Measurements from ENCODE around the gene MAEA.

Gene MAEA

DNA sequence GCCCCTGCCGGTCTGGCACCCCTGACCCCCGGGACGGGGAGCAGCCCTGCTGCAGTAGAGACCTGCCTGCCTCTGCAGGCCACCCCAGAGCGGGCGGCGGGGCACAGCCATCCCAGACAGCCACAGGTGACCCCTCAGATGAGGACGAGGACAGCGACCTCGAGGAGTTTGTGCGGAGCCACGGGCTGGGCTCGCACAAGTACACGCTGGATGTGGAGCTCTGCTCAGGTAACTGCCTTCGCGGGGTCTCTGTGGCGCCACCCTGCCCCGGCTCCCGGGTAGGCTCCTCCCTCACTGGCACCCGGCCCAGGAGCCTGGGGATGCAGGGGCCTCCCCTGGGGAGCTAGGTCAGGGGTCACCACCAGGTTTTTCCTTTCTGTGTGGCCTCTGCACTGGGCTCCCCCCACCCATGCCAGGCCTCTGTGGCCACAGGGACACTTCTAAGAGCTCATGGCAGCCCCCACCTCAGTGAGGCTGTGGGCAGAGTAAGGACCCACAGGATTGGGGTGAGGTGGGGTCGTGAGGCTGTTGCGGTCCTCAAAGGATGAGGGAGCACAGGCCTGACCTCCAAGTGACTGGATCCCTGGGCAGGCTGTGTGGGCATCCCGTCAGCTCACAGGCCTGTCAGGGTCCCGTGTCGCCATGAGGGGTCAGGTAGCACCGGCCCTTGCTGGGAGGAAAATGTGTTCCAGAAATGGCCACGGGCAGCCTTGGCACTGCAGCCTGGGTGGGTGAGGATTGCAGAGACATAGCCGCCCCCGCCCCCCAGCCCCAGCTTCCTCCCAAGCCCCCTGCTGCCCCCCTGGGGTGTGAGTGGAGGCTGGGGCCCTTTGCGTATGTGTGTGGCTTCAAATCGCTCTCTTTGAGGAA, 63.7 kb downstream of the MAEA start:
- DNase-seq (ENCODE audit: low spot score) = no peak

DNA sequence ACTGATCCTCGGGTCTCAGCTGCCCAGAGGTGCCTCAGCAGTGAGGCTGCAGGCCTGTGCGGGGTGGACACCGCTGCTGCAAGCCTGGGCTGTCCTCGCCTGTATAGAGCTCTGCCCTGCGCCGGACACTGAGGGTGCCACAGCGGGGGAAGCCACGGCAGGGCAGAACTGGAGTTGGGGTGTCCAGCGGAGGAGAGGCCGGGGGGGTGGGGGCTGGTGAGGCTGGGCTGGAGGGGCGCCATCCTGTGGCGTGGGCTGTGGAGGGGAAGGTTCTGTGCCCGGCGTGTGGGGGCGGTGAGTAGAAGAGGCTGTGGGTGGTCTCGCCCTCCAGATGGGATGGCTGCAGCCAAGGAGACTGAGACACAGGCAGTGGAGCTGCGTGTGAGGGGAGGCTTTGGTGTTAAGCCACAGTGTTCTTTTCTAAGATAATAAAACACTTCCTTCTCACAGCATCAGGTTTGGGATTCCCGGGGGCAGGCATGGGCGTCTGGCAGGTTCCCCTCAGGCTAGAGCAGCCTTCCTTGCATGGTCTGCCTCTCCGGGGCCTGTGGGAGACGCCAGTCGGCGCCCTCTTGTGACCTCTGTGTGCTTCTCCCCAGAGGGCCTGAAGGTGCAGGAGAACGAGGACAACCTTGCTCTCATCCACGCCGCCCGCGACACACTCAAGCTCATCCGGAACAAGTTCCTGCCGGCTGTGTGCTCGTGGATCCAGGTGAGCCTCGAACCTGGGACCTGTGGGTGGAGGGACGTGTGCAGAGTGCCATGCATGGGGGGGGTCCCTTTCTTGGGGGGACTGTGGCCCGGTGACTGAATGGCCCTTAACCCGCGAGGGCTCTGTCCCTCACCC, 64.7 kb downstream of the MAEA start:
- DNase-seq (ENCODE audit: low spot score) = no peak

DNA sequence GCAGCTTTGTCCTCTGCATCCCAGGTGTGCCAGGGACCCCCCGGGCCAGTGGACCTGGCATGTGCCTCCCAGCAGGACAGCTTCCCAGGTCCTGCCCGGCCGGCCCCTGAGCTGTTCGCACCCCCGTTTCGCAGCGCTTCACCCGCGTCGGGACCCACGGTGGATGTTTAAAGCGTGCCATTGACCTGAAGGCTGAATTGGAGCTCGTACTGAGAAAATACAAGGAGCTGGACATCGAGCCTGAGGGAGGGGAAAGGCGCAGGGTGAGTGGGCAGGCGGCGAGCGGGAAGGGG, 65.2 kb downstream of the MAEA start:
- DNase-seq (ENCODE audit: low spot score) = no peak

DNA sequence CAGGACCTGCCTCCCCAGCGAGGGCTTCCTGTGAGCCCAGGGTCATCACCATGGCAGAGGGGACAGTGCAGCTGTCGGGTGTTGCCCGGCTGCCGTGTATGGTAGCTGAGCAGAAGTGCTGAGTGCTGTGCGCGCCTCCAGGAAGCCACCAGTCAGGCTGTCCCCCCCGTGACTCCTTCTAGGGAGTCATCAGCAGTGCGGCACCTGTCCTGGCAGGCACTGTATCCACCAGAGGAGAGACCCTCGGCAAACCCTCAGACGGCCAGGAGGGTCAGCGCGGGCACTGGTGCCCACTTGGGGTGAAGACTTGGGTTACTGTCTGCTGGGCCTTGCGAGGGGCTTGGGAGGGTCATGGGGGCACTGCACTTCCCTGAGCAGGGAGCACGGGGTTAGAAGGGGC, 65.7 kb downstream of the MAEA start:
- no peak for DNase-seq (ENCODE audit: low spot score)

DNA sequence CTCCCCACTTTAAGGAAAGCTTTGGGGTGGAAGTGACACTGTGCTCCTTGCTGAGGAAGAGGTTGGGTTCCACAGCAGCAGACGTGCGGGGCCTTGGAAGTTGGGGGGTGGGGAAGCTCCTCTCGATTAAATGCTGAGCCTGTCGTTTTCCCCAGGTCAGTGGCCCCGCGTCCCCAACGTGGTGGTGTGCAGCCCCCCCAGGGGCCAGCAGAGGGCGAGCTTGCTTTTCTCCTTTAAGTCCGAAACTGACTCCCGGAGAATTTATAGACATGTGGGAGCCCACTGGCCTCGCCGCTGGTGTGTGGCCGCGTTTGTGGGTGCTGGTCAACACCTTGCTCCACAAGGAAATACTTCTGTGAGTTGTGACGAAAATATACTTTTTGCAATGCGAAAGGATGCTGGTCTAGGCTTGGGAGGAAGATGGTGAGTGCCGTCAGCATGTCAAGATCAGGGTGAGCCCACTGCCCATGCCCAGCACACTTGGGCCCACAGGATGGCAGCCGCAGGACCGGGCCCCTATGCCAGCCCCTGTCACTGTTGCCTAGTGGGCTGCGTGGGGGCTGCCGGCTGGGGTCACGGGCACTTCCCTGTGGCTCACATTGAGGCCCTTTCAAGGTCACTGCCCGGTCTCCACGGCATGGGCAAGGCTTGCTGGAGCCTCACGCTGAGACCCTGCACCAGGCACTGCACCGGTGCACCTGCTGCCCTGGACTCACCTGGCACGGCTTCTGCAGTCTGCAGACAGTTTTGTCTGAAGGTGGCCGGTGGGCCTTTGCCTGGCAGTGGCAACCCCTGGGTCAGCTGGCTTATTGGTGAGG, 66.7 kb downstream of the MAEA start:
- DNase-seq (ENCODE audit: low spot score) = peak; percentile 46

DNA sequence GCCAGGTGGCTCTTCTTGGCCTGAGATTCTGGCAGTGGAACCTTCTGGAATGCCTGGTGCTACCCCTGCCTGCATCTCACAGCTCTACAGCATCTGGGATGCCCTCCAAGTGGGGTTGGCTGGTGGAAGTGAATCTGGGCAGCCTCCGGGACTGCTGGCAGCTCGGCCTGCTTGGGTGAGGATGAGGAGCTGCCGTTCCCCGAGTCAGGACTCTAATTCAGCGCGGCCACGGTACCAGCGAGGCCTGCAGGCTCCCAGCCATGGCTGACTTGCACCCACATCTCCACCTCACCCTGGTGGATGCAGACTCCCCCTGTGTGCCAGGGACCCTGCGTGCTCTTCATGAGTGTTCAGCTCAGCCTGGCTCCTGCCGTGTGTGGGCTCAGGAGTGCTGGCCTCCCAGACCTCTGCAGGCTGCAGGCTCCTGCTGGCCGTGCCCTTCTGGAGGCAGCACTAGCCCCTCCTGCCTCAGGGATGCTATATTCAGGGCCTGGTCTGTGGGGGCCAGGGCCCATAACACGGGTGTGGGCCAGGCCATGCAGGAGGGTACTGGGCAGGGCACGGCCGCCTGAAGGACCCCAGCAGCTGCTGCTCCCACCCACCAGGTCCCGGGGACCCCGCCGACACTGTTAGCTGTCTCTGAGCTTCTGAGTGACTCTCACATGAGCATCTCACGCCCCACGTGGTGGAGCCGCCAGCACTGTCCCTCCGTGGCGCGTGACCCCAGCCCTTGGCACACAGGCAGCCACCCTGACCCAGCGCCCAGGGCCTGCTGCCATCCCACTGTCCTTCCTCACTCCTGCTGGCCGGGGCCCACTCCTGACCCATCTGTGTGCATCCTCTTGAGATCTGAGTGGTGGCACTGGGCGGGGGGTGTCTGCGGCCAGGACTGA, 67.9 kb downstream of the MAEA start:
- DNase-seq (ENCODE audit: low spot score) = no peak

DNA sequence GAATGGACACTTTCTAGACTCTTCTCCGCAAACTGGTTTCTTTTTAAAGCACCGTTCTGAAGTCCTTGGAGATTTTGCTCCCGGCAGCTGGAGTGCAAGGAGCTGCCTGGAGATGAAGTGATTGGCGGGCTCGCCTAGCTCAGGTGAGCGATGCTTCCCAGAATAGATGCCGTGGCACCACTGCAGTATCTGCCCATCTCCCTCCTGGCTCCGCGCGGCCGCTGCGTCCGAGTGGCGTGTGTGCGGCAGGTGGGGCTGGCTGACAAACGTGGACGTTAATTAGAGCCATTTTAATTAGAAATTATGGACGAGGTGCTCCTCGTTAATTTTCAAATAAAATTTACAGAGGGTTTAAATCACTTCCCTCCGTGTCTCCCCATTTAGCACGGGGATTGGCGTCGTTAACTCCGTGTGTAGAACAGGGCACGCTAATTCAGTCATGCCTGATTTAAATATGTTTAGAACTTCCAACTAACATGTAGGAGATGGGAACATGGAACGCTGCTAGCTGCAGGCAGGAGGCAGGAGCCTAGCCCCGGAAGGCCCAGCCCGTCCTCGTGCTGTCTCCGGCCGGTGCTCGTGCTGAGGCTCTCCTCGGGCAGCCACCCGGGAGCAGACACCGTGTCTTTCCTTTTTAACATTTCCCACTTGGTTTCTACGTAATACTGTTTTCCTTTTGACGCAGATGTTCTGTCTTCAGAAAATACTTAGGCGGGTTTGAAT, 68.9 kb downstream of the MAEA start:
- DNase-seq (ENCODE audit: low spot score) = no peak

DNA sequence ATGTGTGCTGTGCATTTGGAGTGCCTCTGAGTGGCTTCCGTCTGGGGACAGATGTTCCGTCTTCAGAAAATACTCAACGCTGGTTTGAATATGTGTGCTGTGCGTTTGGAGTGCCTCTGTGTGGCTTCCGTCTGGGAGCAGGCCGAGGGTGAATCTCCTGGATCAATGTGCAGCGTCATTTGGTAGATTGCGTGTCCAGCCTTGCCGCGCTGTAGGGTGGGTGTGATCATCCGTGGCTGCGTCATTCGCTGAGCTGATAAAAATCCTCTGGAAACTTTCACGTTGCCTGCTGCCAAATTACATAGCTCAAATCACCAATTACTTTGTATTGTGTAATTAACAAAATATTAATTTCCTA, 69.4 kb downstream of the MAEA start:
- no peak for DNase-seq (ENCODE audit: low spot score)

DNA sequence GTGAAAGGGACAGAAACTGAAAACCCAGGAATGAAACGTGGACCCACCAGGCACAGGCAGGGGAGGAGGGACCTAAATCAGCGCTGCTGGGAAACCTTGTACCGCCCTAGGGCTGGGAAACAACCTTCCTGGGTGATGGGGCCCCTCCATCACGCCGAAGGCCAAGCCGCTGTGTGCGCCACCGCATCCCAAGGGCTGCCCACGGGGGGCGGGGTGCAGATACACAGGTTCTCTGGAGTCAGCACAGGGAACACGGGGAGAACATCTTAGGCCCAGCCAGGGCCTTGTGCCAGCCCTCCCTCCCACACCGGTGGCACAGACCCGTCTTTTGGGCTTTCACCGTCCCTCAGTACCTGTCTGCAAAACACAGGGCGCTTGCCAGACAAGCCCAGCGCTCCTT, 70.3 kb downstream of the MAEA start:
- no peak for DNase-seq (ENCODE audit: low spot score)

DNA sequence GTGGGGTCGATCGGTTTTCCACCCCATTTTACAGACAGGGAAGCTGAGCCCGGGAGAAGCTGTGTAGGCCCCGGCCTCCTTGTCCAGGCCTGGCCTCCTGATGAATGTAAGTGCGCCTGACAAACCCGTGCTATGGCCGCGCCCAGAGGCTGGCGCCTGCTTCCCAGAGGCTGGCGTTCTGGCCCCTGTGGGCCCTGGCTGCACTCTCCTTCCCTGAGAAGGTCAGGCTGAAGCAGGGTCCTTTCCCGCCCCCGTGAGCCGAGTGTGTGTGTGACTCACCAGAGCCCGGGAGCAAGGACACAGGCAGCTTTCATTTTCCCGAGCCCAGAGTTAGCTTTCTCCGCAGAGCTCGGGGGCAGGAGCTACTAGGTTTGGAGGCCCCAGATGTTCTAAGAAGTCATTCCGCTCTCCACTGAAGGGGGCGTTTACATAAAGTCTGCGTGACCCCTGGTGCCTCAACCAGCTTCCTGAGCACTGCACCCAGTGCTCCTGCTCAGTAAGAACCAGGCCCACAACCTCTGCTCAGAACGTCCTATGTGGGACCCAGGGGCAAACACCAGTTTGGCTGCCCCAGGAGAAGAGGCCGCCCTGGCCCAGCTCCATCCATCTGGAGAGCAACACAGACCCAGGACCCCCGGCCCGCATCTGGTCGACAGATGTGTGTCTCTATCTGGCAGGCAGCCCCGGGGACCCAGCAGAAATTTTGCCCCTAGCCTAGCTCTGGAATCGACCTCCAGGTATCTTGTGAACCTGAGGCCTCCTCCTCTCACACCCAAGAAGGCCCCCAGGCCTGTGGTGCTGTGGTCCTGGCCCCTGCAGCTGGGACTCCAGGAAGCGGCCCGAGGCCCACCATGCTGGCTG, 71.0 kb downstream of the MAEA start:
- peak; percentile 17 for DNase-seq (ENCODE audit: low spot score)

DNA sequence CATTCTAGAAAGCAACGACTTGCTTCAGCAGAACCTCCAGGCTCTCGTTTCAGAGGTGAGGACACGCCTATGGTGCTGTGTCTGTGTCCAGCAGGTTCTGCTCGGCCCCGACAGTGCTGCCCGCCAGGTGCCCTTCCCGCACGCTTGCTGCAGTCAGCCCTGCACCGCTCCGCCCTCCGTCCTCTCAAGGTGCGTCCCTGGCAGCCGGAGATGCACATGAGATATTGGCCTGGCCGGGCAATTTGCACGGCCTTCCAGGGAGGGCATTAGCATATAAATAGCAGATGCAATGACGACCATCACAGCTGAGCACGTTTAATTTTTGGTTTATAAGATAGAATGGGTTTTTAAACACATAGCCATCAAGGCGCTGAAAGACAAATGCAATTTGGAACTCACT, 71.7 kb downstream of the MAEA start:
- no peak for DNase-seq (ENCODE audit: low spot score)

DNA sequence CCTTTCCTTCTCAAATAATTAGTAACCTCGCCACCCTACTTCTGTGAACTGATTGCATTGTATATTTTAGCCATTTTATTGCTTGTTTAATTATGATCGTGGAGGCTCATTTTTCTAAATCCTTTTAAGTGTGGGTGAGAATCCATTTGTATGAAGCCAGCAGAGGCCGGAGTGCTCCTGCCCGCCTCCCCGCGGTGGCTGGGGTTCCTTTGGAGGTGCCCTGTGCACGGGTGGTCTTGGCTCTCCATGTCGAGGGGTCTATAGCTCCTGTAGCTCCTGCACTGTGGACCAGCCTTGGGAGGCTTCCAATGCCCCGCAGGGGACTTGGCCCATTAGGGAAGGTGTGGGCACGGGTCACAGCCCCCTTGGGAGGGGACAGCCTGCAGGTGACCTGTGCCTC, 72.4 kb downstream of the MAEA start:
- no peak for DNase-seq (ENCODE audit: low spot score)

DNA sequence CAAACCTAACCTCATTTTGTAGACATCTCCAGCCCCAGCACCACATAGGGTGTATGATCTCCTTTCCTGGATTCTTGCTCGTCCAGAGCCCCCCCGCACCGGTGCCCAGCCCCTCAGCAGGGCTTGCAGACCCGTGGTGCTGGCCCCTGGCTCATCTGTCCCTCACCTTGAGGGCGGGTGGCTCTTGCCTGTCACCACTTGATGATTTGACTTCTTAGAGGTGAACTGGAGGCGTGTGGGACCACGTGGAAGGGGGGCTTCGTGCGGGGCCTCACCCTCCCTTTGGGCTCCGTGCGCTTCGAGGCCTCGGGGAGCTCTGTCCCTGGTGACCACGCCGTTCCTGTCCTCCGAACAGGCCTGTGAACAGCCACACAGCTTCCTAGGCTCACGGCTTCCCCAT, 72.8 kb downstream of the MAEA start:
- no peak for DNase-seq (ENCODE audit: low spot score)

DNA sequence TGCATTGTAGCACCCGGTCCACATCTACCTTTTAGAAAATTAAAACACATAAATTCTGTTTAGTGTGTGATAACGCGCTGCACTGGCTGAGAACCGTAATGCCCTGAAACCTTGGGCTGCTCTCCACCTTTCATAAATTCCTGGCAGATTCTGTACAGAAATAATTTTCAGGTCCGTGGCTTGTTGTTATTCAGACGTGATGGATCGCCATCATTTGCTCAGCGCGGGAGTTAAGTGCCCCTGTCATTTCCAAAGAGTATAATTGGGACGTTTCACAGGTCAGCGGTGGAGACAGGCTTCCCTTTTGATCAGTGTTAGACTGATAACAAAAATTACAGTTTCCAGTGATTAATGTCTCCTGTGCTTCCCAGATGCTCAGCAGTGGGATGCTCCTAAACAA, 73.8 kb downstream of the MAEA start:
- no peak for DNase-seq (ENCODE audit: low spot score)

DNA sequence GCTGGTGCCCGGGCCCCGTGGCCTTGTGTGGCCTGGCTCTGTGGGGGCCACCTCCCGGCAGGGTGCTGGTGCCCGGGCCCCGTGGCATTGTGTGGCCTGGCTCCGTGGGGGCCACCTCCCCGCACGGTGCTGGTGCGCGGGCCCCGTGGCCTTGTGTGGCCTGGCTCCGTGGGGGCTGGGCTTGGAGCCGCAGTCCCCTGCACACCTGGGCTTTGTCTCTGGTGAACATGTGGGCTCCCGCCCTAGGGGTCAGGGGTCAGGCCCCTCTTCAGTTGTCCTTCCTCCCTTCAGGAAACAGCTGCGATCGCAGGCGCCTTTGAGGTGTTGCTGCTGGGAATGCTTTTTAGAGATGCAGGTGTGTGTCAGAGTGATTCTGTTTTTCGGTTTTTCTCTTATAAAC, 74.5 kb downstream of the MAEA start:
- DNase-seq (ENCODE audit: low spot score) = no peak

DNA sequence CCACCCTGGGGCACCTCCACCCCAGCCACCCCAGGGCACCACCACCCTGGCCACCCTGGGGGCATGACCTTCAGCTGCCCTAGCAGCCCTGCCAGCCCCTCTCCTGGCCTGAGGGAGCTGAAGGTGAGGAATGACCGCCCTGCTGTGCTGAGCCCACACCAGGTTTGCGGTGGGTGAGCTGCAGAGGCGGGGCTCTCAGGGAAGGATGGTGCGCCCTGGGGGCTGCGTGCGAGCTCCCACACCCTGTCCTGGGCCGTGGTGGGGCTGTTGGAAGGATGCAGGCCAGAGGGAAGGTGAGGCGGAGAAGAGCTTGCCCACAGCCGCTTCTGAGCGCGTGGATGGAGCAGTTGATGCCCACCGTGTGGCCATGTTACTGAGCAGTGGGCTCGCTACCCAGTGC, 75.1 kb downstream of the MAEA start:
- no peak for DNase-seq (ENCODE audit: low spot score)

DNA sequence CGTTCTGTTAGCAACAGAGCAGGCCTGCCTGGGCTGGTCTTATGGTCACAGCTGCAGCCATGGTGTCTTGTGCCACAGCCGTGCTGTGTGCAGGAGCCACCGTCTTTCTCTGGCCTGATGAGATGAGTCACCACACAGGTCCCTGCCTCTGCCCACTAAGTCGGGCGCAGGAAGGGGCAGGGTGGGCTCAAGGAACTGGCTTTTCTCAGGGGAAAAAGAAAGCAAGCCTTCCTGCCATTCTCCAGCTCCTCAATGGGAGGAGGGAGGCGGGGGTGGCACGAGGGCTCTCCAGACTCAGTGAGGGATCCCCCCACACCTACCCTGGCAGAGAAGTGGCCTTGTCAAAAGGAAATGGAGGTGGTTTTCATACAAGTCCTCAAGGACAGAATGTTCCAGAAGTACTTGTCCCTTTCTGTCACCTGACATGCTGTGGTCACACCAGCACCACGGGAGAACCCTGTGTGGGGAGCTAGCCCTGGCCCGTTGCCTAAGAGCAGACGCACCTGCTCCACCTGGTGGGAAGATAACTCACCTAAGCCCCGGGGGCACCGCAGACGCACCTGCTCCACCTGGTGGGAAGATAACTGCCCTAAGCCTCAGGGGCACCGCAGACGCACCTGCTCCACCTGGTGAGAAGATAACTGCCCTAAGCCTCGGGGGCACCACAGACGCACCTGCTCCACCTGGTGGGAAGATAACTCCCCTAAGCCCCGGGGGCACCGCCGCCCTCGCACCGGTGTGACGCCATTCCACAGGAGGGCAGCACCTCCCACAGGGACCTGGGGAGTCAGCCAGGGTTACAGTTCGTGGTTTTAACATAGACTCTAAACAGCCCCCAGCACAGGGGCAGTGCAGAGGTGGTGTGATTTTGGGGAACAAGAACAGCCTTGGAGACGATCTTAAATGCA, 75.8 kb downstream of the MAEA start:
- DNase-seq (ENCODE audit: low spot score) = peak; percentile 66

DNA sequence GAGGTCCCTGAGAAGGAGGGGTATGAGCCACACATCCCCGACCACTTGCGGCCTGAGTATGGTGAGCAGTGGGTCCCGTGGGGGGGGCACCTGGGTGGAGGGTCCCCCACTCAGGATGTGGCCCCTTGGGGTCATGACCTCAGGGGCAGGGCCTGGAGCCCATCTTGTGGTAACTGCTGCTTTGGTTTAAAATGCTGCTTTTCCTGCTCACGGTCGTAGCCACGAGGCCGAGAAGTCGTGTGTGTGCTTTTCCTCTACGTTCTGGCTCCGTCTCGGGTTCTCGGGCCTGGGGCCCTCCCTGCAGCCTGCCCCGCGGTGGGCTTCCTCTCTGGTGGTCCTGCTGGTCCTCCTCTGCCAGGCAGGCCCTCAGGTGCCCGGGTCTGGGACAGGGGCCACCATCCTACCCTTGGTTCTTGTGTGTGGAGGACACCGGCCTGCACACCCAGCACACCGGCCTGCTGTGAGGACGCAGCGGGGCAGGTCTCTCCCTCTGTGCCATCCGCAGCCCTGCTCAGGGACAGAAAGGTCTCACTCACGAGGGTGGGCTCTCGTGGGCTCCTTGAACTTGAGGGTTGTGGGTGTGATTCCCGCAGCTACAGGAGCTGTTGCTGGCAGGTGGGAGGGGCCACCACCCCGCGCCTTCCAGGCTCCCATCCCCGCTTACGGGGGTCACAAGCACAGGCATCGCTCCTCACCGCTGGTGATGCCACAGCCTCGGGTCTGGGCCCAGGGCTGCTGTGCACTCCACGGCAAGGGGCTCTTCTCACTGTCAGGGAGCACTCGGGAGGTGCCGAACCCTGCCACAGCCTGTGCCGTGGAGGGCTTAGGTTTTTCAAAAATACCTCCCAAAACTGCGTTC, 76.9 kb downstream of the MAEA start:
- no peak for DNase-seq (ENCODE audit: low spot score)

Measured in SW480 (cell line).